ENCODE measurements around the gene LRRC45.

LRRC45 gene

GRCh38 chr17:82039695-82040299 is 16.7 kb downstream of the LRRC45 start:
- Histone ChIP-seq H2AFZ (ENCODE audit: low read depth, low read length, severe bottlenecking) (no peak overlapping the region), H3K9ac (ENCODE audit: low read length) (no peak overlapping the region), H3K27ac (ENCODE audit: low read depth, low read length) (no peak overlapping the region), H3K79me2 (ENCODE audit: insufficient read depth, low read length) (peaks cover 11% of the 10 kb centered on the region), H4K20me1 (ENCODE audit: low read depth, low read length) (peaks cover 4% of the 10 kb centered on the region; the same call in 1 of the 2 replicates), H3K9me2 (replicated peaks; ENCODE audit: insufficient read depth, low read length) (no peaks in the 10 kb centered on the region), H3K27me3 (ENCODE audit: low read length) (no peaks in the 10 kb centered on the region), H3K36me3 (ENCODE audit: low read length) (no peaks in the 10 kb centered on the region), H3K9me3 (ENCODE audit: insufficient read depth, low read length) (no peaks in the 10 kb centered on the region), H3K4me2 (ENCODE audit: low read depth, low read length, poor library complexity, severe bottlenecking) (no peak overlapping the region), H3F3A (ENCODE audit: insufficient read depth) (peaks cover 8% of the 10 kb centered on the region; the same call in 1 of the 2 replicates), H3K4me3 (ENCODE audit: insufficient read depth, low read length, poor library complexity, severe bottlenecking) (no peak overlapping the region)
- TF ChIP-seq, protein P1, sequence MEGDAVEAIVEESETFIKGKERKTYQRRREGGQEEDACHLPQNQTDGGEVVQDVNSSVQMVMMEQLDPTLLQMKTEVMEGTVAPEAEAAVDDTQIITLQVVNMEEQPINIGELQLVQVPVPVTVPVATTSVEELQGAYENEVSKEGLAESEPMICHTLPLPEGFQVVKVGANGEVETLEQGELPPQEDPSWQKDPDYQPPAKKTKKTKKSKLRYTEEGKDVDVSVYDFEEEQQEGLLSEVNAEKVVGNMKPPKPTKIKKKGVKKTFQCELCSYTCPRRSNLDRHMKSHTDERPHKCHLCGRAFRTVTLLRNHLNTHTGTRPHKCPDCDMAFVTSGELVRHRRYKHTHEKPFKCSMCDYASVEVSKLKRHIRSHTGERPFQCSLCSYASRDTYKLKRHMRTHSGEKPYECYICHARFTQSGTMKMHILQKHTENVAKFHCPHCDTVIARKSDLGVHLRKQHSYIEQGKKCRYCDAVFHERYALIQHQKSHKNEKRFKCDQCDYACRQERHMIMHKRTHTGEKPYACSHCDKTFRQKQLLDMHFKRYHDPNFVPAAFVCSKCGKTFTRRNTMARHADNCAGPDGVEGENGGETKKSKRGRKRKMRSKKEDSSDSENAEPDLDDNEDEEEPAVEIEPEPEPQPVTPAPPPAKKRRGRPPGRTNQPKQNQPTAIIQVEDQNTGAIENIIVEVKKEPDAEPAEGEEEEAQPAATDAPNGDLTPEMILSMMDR (IDR thresholded peaks at IDR 0.05; ENCODE audit: insufficient read depth, low read length, poor library complexity, severe bottlenecking), result no peak
- TF ChIP-seq EZH2phosphoT487 (conservative IDR thresholded peaks at IDR 0.05; ENCODE audit: low read length), result no peak

DNA sequence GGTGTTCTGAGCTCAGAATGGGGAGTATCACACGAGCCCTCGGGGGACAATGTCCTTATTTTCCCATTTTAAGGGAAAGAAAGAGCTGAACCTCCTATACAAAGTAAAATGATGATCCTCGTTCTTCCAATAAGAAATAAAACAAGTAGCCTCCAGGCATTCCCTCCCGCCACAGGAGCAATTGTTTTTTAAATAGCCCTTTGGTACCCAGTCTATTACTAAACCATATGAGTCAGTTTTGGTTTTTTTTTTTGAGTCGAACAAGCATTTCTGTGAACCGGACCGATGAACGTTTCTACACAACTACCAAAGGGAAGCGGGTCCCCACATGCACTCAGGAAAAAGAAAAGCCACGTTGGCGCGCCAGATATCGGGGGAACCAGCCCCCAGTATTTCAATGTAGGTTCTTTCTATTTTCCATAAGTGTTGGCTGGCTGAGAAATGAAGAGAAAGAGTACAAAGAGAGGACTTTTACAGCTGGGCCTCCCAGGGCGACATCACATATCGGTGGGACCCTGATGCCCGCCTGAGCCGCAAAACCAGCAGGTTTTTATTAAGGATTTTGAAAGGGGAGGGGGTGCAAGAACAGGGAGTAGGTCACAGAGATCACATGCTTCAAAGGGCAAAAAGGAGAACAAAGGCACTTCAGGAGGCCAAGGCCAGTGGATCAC is 18.2 kb downstream of the LRRC45 start:
- H3K9me2 ChIP-seq (replicated peaks; ENCODE audit: insufficient read depth, low read length), result no peaks in the 10 kb centered on the region
- no peak overlapping the region for H3K4me2 ChIP-seq (ENCODE audit: low read depth, low read length, poor library complexity, severe bottlenecking)
- no peak for TF ChIP-seq EZH2phosphoT487 (conservative IDR thresholded peaks at IDR 0.05; ENCODE audit: low read length)
- TF ChIP-seq, protein P1 (IDR thresholded peaks at IDR 0.05; ENCODE audit: insufficient read depth, low read length, poor library complexity, severe bottlenecking), result no peak
- H4K20me1 ChIP-seq (ENCODE audit: low read depth, low read length), result peaks cover 4% of the 10 kb centered on the region; the same call in 1 of the 2 replicates
- H3K27me3 ChIP-seq (ENCODE audit: low read length), result no peaks in the 10 kb centered on the region
- no peak overlapping the region for H3K4me3 ChIP-seq (ENCODE audit: insufficient read depth, low read length, poor library complexity, severe bottlenecking)
- H3K9me3 ChIP-seq (ENCODE audit: insufficient read depth, low read length), result no peaks in the 10 kb centered on the region
- no peaks in the 10 kb centered on the region for H3F3A ChIP-seq (ENCODE audit: insufficient read depth)
- peaks cover 8% of the 10 kb centered on the region for H3K79me2 ChIP-seq (ENCODE audit: insufficient read depth, low read length)
- H3K36me3 ChIP-seq (ENCODE audit: low read length), result no peaks in the 10 kb centered on the region
- no peak overlapping the region for H3K9ac ChIP-seq (ENCODE audit: low read length)
- H3K27ac ChIP-seq (ENCODE audit: low read depth, low read length), result no peak overlapping the region
- H2AFZ ChIP-seq (ENCODE audit: low read depth, low read length, severe bottlenecking), result no peak overlapping the region

- Histone ChIP-seq H4K20me1 (ENCODE audit: low read depth, low read length) (no peaks in the 10 kb centered on the region), H3K4me3 (ENCODE audit: insufficient read depth, low read length, poor library complexity, severe bottlenecking) (no peak overlapping the region), H3K27me3 (ENCODE audit: low read length) (no peaks in the 10 kb centered on the region), H3K79me2 (ENCODE audit: insufficient read depth, low read length) (no peaks in the 10 kb centered on the region), H2AFZ (ENCODE audit: low read depth, low read length, severe bottlenecking) (no peak overlapping the region), H3K36me3 (ENCODE audit: low read length) (no peaks in the 10 kb centered on the region), H3F3A (ENCODE audit: insufficient read depth) (no peaks in the 10 kb centered on the region), H3K9me2 (replicated peaks; ENCODE audit: insufficient read depth, low read length) (no peaks in the 10 kb centered on the region), H3K9me3 (ENCODE audit: insufficient read depth, low read length) (no peaks in the 10 kb centered on the region), H3K9ac (ENCODE audit: low read length) (no peak overlapping the region), H3K4me2 (ENCODE audit: low read depth, low read length, poor library complexity, severe bottlenecking) (no peak overlapping the region), H3K27ac (ENCODE audit: low read depth, low read length) (no peak overlapping the region)
- no peak for TF ChIP-seq EZH2phosphoT487 (conservative IDR thresholded peaks at IDR 0.05; ENCODE audit: low read length)
- TF ChIP-seq, protein P1 (IDR thresholded peaks at IDR 0.05; ENCODE audit: insufficient read depth, low read length, poor library complexity, severe bottlenecking), result no peak
Observed at GRCh38 chr17:82042649-82043048, 19.5 kb downstream of the LRRC45 start.
